Breast epithelium (tissue), 3 donors: Measurements from ENCODE around the gene GFOD2.

ENCODE experiments used
- POLR2AphosphoS5 ChIP-seq, 3 donors: sonication (generic); formaldehyde crosslinking; IDR thresholded peaks; one replicate each; pipeline ENCODE4 v1.6.1; 2017; ENCODE audit warnings: antibody characterized with exemption in 3 of 3
- TF ChIP-seq, protein P1 (sequence below), 3 donors: fragments of 450-650 bp; IDR thresholded peaks; one replicate each; pipeline ENCODE4 v1.5.1; 2016 to 2017; ENCODE audit warnings: antibody characterized with exemption in 3 of 3, mild to moderate bottlenecking in 3 of 3, moderate library complexity in 3 of 3

- TF ChIP-seq, protein P1, sequence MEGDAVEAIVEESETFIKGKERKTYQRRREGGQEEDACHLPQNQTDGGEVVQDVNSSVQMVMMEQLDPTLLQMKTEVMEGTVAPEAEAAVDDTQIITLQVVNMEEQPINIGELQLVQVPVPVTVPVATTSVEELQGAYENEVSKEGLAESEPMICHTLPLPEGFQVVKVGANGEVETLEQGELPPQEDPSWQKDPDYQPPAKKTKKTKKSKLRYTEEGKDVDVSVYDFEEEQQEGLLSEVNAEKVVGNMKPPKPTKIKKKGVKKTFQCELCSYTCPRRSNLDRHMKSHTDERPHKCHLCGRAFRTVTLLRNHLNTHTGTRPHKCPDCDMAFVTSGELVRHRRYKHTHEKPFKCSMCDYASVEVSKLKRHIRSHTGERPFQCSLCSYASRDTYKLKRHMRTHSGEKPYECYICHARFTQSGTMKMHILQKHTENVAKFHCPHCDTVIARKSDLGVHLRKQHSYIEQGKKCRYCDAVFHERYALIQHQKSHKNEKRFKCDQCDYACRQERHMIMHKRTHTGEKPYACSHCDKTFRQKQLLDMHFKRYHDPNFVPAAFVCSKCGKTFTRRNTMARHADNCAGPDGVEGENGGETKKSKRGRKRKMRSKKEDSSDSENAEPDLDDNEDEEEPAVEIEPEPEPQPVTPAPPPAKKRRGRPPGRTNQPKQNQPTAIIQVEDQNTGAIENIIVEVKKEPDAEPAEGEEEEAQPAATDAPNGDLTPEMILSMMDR (IDR thresholded peaks at IDR 0.05), result no peak
- TF ChIP-seq POLR2AphosphoS5 (IDR thresholded peaks at IDR 0.05), result no peak
Measured at GRCh38 chr16:67714522-67714921, 4.6 kb downstream of the GFOD2 start.
